Measurements from ENCODE around the gene COL20A1. TPM values are rescaled to one million over a fixed set of nuclear protein-coding genes. Genes with fewer than 3 reads are reported as not detected.

Gene COL20A1
- total RNA-seq, 1 donor from 2014 or later: not detected

GRCh38 chr20:63275825-63276224, 17.2 kb upstream of the COL20A1 start:
- intact Hi-C loops (cut with micrococcal nuclease): no loop called here

GRCh38 chr20:63276956-63277355, 16.0 kb upstream of the COL20A1 start:
- peaks cover 5% of the 10 kb centered on the region for H3K36me3 Mint-ChIP-seq (ENCODE audit: low read depth)
- H3K4me1 Mint-ChIP-seq (ENCODE audit: low read depth): peaks cover 16% of the 10 kb centered on the region
- no peaks in the 10 kb centered on the region for H3K27me3 Mint-ChIP-seq (ENCODE audit: insufficient read depth)
- intact Hi-C loops (cut with micrococcal nuclease): no loop called here
- H3K4me3 Mint-ChIP-seq: no peak overlapping the region
- H3K27ac Mint-ChIP-seq: no peak overlapping the region
- no peaks in the 10 kb centered on the region for H3K9me3 Mint-ChIP-seq
- no peak for DNase-seq (ENCODE audit: low spot score)

More at GRCh38 chr20:63275825-63276224, 17.2 kb upstream of the COL20A1 start:
- Mint-ChIP-seq H3K4me3 (peak overlapping the region; percentile 64), H3K4me1 (ENCODE audit: low read depth) (peaks cover 23% of the 10 kb centered on the region), H3K36me3 (ENCODE audit: low read depth) (peaks cover 5% of the 10 kb centered on the region), H3K9me3 (no peaks in the 10 kb centered on the region), H3K27ac (no peak overlapping the region), H3K27me3 (ENCODE audit: insufficient read depth) (no peaks in the 10 kb centered on the region)
- no peak for DNase-seq (ENCODE audit: low spot score)

DNA sequence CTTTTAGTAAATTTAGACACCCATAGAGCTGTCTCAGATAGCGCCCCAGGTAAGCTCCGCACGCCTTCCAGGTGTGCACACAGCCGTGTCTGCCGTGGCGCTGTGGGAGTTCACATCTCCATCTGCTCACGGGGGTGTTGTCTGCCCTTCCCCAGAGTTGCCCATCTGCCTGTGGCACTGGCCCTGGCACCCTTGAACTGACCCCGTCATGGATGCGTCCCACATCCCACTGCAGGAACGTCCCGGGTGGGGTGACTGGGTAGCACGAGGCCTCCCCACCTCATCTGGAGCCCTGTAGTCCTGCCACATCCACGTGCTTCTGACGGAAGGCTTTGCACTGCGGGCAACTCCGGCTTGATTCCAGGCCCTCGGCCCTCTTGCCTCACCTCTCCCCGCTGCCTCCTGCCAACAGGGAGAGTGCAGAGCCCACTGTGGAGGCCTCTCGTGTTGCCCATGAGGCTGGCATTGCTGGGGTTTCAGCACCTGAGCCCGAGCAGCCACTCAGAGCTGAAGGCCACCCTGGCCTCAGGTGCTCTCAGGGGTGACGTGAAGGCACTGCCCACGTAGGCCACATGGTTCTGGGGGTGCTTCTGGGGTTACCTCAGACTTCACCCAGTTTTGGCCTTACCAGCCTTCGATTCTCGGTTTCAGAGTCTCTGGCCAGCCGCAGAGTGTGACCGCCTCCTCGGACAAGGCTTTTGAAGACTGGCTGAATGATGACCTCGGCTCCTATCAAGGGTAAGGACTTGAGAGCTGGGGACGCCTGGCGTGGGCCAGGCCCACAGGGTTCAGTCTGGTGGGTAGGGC, 15.3 kb upstream of the COL20A1 start:
- H3K4me1 Mint-ChIP-seq (ENCODE audit: low read depth): peaks cover 16% of the 10 kb centered on the region
- intact Hi-C loops (cut with micrococcal nuclease): no loop called here
- no peak overlapping the region for H3K4me3 Mint-ChIP-seq
- H3K9me3 Mint-ChIP-seq: no peaks in the 10 kb centered on the region
- peaks cover 5% of the 10 kb centered on the region for H3K36me3 Mint-ChIP-seq (ENCODE audit: low read depth)
- H3K27me3 Mint-ChIP-seq (ENCODE audit: insufficient read depth): no peaks in the 10 kb centered on the region
- no peak for DNase-seq (ENCODE audit: low spot score)
- no peak overlapping the region for H3K27ac Mint-ChIP-seq

DNA sequence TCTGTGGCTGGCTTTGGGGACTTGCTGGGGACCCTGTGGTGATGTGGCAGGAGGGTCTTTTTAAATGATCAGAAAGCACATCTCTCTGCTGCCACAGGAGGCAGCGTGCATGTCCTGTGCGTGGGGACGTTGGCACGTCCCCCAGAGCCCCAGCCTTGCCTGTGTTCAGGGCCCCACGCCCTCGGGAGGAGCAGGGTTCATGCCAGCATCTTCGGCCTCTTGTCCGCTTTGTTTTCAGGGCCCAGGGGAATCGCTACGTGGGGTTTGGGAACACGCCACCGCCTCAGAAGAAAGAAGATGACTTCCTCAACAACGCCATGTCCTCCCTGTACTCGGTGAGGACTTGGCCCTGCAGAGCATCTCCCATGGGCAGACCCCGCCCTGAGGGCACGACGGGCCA, 14.3 kb upstream of the COL20A1 start:
- Mint-ChIP-seq H3K36me3 (ENCODE audit: low read depth) (peaks cover 3% of the 10 kb centered on the region), H3K27me3 (ENCODE audit: insufficient read depth) (no peaks in the 10 kb centered on the region), H3K4me3 (no peak overlapping the region), H3K9me3 (no peaks in the 10 kb centered on the region), H3K4me1 (ENCODE audit: low read depth) (peaks cover 11% of the 10 kb centered on the region), H3K27ac (no peak overlapping the region)
- intact Hi-C loops (cut with micrococcal nuclease): no loop called here
- DNase-seq (ENCODE audit: low spot score): no peak

- no peaks in the 10 kb centered on the region for H3K4me1 Mint-ChIP-seq (ENCODE audit: low read depth)
- DNase-seq (ENCODE audit: low spot score): no peak
- H3K27me3 Mint-ChIP-seq (ENCODE audit: insufficient read depth): no peaks in the 10 kb centered on the region
- intact Hi-C loops (cut with micrococcal nuclease): no loop called here
- peaks cover 3% of the 10 kb centered on the region for H3K36me3 Mint-ChIP-seq (ENCODE audit: low read depth)
- no peak overlapping the region for H3K4me3 Mint-ChIP-seq
- no peaks in the 10 kb centered on the region for H3K9me3 Mint-ChIP-seq
- H3K27ac Mint-ChIP-seq: no peak overlapping the region
Observed at GRCh38 chr20:63279931-63280330, 13.1 kb upstream of the COL20A1 start.

DNA sequence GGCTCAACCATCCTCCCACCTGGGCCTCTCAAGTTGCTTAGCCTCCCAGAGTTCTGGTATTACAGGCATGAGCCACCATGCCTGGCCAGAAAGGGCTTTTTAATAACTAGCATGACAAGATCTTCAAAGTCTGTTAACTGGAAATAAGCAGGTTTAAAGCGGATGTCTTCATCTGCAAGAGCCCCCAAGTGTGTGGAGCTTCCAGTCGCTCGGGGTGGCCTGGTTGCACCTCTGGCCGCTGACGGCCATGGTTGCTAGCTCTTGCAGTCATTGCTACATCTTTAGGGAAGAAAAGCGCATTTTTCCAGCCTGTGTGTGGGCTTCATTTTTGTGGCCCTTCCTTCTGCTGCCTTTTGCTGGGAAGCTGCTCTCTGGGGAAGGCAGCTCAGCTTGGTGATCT, 12.6 kb upstream of the COL20A1 start:
- no peak for DNase-seq (ENCODE audit: low spot score)
- Mint-ChIP-seq H3K9me3 (no peaks in the 10 kb centered on the region), H3K27me3 (ENCODE audit: insufficient read depth) (no peaks in the 10 kb centered on the region), H3K4me3 (no peak overlapping the region), H3K27ac (no peak overlapping the region), H3K4me1 (ENCODE audit: low read depth) (no peaks in the 10 kb centered on the region), H3K36me3 (ENCODE audit: low read depth) (peaks cover 3% of the 10 kb centered on the region)
- intact Hi-C loops (cut with micrococcal nuclease): no loop called here

DNA sequence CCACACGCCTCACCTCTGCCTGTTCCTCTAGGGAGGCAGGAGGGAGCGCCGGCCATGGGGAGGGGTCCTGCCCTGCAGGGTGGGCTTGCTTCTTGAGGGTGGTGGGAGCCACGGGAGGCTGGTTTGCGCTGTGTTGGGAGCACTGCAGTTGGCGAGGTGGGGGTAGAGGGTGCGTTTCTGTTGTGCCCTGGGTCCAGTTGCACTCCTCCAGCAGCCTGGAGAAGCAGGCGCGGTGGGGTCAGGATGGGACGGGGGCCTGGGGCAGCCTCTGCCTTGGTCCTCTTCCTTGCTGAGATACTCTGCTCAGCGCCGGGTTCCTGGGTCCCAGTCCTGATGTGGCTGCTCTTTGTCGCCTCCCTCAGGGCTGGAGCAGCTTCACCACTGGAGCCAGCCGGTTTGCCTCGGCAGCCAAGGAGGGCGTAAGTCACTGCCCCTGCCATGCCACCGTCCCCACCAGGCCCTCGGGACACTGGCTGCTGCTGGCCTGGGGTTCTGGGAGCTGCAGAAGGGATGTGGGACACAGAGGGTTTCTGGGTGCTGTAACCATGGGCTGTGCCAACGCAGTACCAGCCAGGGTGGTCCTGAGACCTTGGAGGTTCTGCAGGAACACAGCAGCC, 11.9 kb upstream of the COL20A1 start:
- Mint-ChIP-seq H3K27ac (no peak overlapping the region), H3K36me3 (ENCODE audit: low read depth) (peaks cover 5% of the 10 kb centered on the region), H3K9me3 (no peaks in the 10 kb centered on the region), H3K27me3 (ENCODE audit: insufficient read depth) (no peaks in the 10 kb centered on the region), H3K4me3 (no peak overlapping the region), H3K4me1 (ENCODE audit: low read depth) (no peaks in the 10 kb centered on the region)
- intact Hi-C loops (cut with micrococcal nuclease): no loop called here
- DNase-seq (ENCODE audit: low spot score): no peak

GRCh38 chr20:63281742-63282665, 11.0 kb upstream of the COL20A1 start:
- H3K27ac Mint-ChIP-seq: no peak overlapping the region
- intact Hi-C loops (cut with micrococcal nuclease): no loop called here
- no peaks in the 10 kb centered on the region for H3K4me1 Mint-ChIP-seq (ENCODE audit: low read depth)
- no peak overlapping the region for H3K4me3 Mint-ChIP-seq
- no peaks in the 10 kb centered on the region for H3K9me3 Mint-ChIP-seq
- no peak for DNase-seq (ENCODE audit: low spot score)
- no peaks in the 10 kb centered on the region for H3K27me3 Mint-ChIP-seq (ENCODE audit: insufficient read depth)
- H3K36me3 Mint-ChIP-seq (ENCODE audit: low read depth): peaks cover 5% of the 10 kb centered on the region

GRCh38 chr20:63282946-63283345, 10.0 kb upstream of the COL20A1 start:
- intact Hi-C loops (cut with micrococcal nuclease): no loop called here
- no peak overlapping the region for H3K4me3 Mint-ChIP-seq
- no peak for DNase-seq (ENCODE audit: low spot score)
- H3K36me3 Mint-ChIP-seq (ENCODE audit: low read depth): peaks cover 5% of the 10 kb centered on the region
- no peak overlapping the region for H3K27ac Mint-ChIP-seq
- no peaks in the 10 kb centered on the region for H3K27me3 Mint-ChIP-seq (ENCODE audit: insufficient read depth)
- H3K9me3 Mint-ChIP-seq: no peaks in the 10 kb centered on the region
- H3K4me1 Mint-ChIP-seq (ENCODE audit: low read depth): no peaks in the 10 kb centered on the region

GRCh38 chr20:63283397-63284082, 9.4 kb upstream of the COL20A1 start:
- Mint-ChIP-seq H3K4me3 (peak overlapping the region; percentile 51), H3K36me3 (ENCODE audit: low read depth) (peaks cover 5% of the 10 kb centered on the region), H3K4me1 (ENCODE audit: low read depth) (no peaks in the 10 kb centered on the region), H3K27me3 (ENCODE audit: insufficient read depth) (no peaks in the 10 kb centered on the region), H3K27ac (no peak overlapping the region), H3K9me3 (no peaks in the 10 kb centered on the region)
- intact Hi-C loops (cut with micrococcal nuclease): no loop called here
- no peak for DNase-seq (ENCODE audit: low spot score)

DNA sequence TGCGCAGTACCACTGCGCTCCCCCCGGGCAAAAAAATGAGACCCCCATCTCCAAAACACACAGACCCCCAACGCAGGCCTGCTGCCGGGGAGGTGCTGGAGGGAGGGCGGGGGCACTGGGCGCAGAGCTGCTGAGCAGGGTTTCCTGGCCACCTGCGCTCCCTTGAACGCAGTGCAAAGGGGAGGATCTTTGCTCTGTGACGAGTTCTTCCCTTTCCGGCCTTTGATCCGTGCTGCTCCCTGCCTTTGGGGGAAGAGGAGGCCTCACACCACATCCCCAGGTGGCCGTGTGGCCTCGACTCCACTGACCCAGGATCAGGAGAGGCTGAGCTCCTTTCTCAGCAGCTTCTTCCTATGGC, 8.9 kb upstream of the COL20A1 start:
- no peak overlapping the region for H3K27ac Mint-ChIP-seq
- no peaks in the 10 kb centered on the region for H3K4me1 Mint-ChIP-seq (ENCODE audit: low read depth)
- no peak for DNase-seq (ENCODE audit: low spot score)
- H3K27me3 Mint-ChIP-seq (ENCODE audit: insufficient read depth): no peaks in the 10 kb centered on the region
- intact Hi-C loops (cut with micrococcal nuclease): no loop called here
- peak overlapping the region; percentile 51 for H3K4me3 Mint-ChIP-seq
- H3K36me3 Mint-ChIP-seq (ENCODE audit: low read depth): peaks cover 9% of the 10 kb centered on the region
- no peaks in the 10 kb centered on the region for H3K9me3 Mint-ChIP-seq

DNA sequence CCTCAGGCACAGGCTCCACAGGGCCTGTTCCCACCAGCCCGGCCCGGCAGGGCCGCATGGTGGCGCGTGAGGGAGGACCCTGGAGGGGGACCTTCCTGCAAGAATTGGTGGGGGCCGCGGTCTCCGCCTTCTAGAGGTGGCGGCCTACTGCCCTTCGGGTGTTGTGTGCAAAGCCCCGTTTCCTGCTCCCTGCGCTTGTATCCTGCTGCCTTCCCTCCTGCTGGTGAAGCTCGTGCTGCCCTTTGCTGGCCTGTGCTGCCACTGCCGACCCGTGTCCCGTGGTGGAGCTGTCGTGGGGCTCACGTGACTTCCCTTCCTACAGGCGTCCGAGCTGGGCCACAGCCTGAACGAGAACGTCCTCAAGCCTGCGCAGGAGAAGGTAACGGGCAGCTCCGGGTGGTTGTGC, 8.4 kb upstream of the COL20A1 start:
- no peak for DNase-seq (ENCODE audit: low spot score)
- H3K27me3 Mint-ChIP-seq (ENCODE audit: insufficient read depth): no peaks in the 10 kb centered on the region
- no peaks in the 10 kb centered on the region for H3K9me3 Mint-ChIP-seq
- intact Hi-C loops (cut with micrococcal nuclease): no loop called here
- no peak overlapping the region for H3K27ac Mint-ChIP-seq
- peak overlapping the region; percentile 65 for H3K4me3 Mint-ChIP-seq
- H3K36me3 Mint-ChIP-seq (ENCODE audit: low read depth): peaks cover 6% of the 10 kb centered on the region
- H3K4me1 Mint-ChIP-seq (ENCODE audit: low read depth): no peaks in the 10 kb centered on the region
